MM.1S (cell line): Measurements from ENCODE around the gene FKBP9.
"Not testable (repeated sequence)": the region's sequence is repeated elsewhere in the genome, so short reads cannot be mapped to it uniquely, and the experiment has no call there.

Source experiments
- EZH2 ChIP-seq: fragments of 300-600 bp; sonication (generic); optimal IDR thresholded peaks from 2 replicates; pipeline ENCODE3; 2017; ENCODE audit warnings: low read depth, mild to moderate bottlenecking, antibody characterized with exemption, low read length, mixed read lengths
- EZH2phosphoT487 ChIP-seq: fragments of 300-600 bp; sonication (generic); IDR thresholded peaks from 2 replicates; pipeline ENCODE4 v1.6.1; 2018; ENCODE audit warnings: antibody characterized with exemption, low read length
- TF ChIP-seq, protein P1 (sequence below): fragments of 300-600 bp; sonication (generic); IDR thresholded peaks from 2 replicates; pipeline ENCODE4 v1.5.1; 2016; ENCODE audit warnings: antibody characterized with exemption, low read length, mixed read lengths

DNA sequence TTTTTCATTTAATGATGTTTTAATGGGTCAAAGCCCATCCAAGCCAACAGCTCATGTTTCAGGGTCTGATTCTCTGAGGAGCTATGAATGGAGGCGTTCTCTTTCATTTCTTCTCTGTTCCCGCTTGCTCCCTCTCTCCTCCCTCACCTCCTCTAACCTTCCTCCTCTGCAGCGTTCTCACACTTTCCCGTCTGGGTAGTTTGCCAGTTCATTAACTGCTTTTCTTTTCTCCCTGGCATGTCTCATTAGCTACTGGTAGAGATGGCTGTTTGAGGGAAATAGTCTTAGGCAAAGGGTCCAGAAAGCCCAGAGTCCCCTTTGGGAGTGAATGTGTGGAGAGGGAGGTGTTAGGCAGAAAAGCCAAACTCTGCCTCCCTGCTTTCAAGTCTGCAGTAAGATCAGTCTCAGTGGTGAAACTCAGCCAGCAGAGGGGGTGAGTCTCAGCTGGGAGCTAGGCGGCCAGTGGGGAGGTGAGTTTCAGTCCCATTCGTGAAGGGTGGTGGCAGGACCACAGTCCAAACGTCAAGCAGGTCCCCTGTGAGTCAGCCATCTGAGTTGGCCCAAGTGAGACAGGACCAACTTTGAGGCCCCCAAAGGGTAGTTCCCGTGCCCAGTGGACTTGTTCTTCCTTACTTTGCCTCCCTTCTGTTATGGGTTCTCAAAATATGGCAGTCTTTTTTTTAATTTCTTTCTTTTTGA, 7.4 kb downstream of the FKBP9 start:
- TF ChIP-seq, protein P1, sequence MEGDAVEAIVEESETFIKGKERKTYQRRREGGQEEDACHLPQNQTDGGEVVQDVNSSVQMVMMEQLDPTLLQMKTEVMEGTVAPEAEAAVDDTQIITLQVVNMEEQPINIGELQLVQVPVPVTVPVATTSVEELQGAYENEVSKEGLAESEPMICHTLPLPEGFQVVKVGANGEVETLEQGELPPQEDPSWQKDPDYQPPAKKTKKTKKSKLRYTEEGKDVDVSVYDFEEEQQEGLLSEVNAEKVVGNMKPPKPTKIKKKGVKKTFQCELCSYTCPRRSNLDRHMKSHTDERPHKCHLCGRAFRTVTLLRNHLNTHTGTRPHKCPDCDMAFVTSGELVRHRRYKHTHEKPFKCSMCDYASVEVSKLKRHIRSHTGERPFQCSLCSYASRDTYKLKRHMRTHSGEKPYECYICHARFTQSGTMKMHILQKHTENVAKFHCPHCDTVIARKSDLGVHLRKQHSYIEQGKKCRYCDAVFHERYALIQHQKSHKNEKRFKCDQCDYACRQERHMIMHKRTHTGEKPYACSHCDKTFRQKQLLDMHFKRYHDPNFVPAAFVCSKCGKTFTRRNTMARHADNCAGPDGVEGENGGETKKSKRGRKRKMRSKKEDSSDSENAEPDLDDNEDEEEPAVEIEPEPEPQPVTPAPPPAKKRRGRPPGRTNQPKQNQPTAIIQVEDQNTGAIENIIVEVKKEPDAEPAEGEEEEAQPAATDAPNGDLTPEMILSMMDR = peak; percentile 39
- TF ChIP-seq EZH2phosphoT487, EZH2: not testable (repeated sequence)
